ENCODE data around the gene OR4D5. TPM values are rescaled to one million over a fixed set of nuclear protein-coding genes. Genes with fewer than 3 reads are reported as not detected.

OR4D5 gene
- total RNA-seq, result not detected
- not detected for polyA plus RNA-seq
- long read RNA-seq, donor 1, result 0 reads
- long read RNA-seq, donor 2, result 0 reads

GRCh38 chr11:123939317-123939716, at the start of gene OR4D5:
TSS of gene OR4D5 (plus strand) at chr11:123939617. CDS start at chr11:123939617, 0 bp downstream.
- intact Hi-C loops (cut with DNase I; ENCODE audit: low total_unique reads), result no loop called here
- TF ChIP-seq CTCF (IDR thresholded peaks at IDR 0.05 in 8 of 11, conservative IDR thresholded peaks at IDR 0.05 in 3 of 11) (no peak), POLR2A (IDR thresholded peaks at IDR 0.05) (no peak), POLR2AphosphoS5 (IDR thresholded peaks at IDR 0.05) (no peak)
- no peak within 1 kb of the TSS for H3K27ac ChIP-seq
- DNase-seq, result no peak
- WGBS, 5 donors, result 64 to 78% (median 76%) methylated on average over 1 of the region's 1 CpG
- no peaks in the 10 kb centered on the region for H3K36me3 ChIP-seq
- H3K4me1 ChIP-seq, result no peaks in the 10 kb centered on the region
- H3K4me3 ChIP-seq, result no peak within 1 kb of the TSS
- no peaks in the 10 kb centered on the region for H3K27me3 ChIP-seq (replicated peaks in 1 of 7)
- no peaks in the 10 kb centered on the region for H3K9me3 ChIP-seq

- Histone ChIP-seq H3K4me1 (no peaks in the 10 kb centered on the region), H3K36me3 (no peaks in the 10 kb centered on the region), H3K9me3 (no peaks in the 10 kb centered on the region), H3K4me3 (no peak overlapping the region), H3K27me3 (replicated peaks in 1 of 7) (no peaks in the 10 kb centered on the region), H3K27ac (no peak overlapping the region)
- intact Hi-C loops (cut with DNase I; ENCODE audit: low total_unique reads), result no loop called here
- no peak for DNase-seq
- TF ChIP-seq CTCF (IDR thresholded peaks at IDR 0.05 in 8 of 11, conservative IDR thresholded peaks at IDR 0.05 in 3 of 11), result no peak
- TF ChIP-seq POLR2A (IDR thresholded peaks at IDR 0.05), result no peak
- TF ChIP-seq POLR2AphosphoS5 (IDR thresholded peaks at IDR 0.05), result no peak
Observed at GRCh38 chr11:123892031-123892430, 47.4 kb upstream of the OR4D5 start.

- DNase-seq, result no peak
- intact Hi-C loops (cut with DNase I; ENCODE audit: low total_unique reads), result no loop called here
Observed at GRCh38 chr11:123899792-123900191, 39.6 kb upstream of the OR4D5 start.

GRCh38 chr11:123901867-123902266, 37.5 kb upstream of the OR4D5 start, which contains the start of gene OR8D4:
TSS of gene OR8D4 (plus strand) at chr11:123902167. CDS start at chr11:123906432, 4,265 bp downstream.
- H3K9me3 ChIP-seq, result no peaks in the 10 kb centered on the region
- DNase-seq, result no peak
- H3K4me1 ChIP-seq, result no peaks in the 10 kb centered on the region
- TF ChIP-seq CTCF (IDR thresholded peaks at IDR 0.05 in 8 of 11, conservative IDR thresholded peaks at IDR 0.05 in 3 of 11) (no peak), POLR2AphosphoS5 (IDR thresholded peaks at IDR 0.05) (no peak), POLR2A (IDR thresholded peaks at IDR 0.05) (no peak)
- H3K36me3 ChIP-seq, result no peaks in the 10 kb centered on the region
- H3K27me3 ChIP-seq (replicated peaks in 1 of 7), result no peaks in the 10 kb centered on the region
- H3K27ac ChIP-seq, result no peak within 1 kb of the TSS
- WGBS, 5 donors, result 77 to 98% (median 95%) methylated on average over 1 of the region's 1 CpG
- H3K4me3 ChIP-seq, result no peak within 1 kb of the TSS
- intact Hi-C loops (cut with DNase I; ENCODE audit: low total_unique reads), result no loop called here

More at GRCh38 chr11:123899792-123900191, 39.6 kb upstream of the OR4D5 start:
- no peak overlapping the region for H3K4me3 ChIP-seq
- H3K27me3 ChIP-seq (replicated peaks in 1 of 7), result no peaks in the 10 kb centered on the region
- H3K27ac ChIP-seq, result no peak overlapping the region
- no peaks in the 10 kb centered on the region for H3K9me3 ChIP-seq
- 74 to 83% (median 78%) methylated on average over 3 of the region's 3 CpGs for WGBS, 5 donors
- no peak for TF ChIP-seq POLR2AphosphoS5 (IDR thresholded peaks at IDR 0.05)
- no peak for TF ChIP-seq CTCF (IDR thresholded peaks at IDR 0.05 in 8 of 11, conservative IDR thresholded peaks at IDR 0.05 in 3 of 11)
- no peak for TF ChIP-seq POLR2A (IDR thresholded peaks at IDR 0.05)
- no peaks in the 10 kb centered on the region for H3K4me1 ChIP-seq
- no peaks in the 10 kb centered on the region for H3K36me3 ChIP-seq
